Measurements from ENCODE around the gene RPL35A.

The RPL35A gene

GRCh38 chr3:197942956-197943556 lies 6.9 kb upstream of the RPL35A start:
- Histone ChIP-seq H3K9me2 (replicated peaks; ENCODE audit: control insufficient read depth, low read length) (no peaks in the 10 kb centered on the region), H3K4me3 (ENCODE audit: low read length) (no peak overlapping the region), H3K27ac (ENCODE audit: low read depth, low read length) (no peak overlapping the region), H3K79me2 (ENCODE audit: control insufficient read depth, low read length) (no peaks in the 10 kb centered on the region), H3K4me1 (ENCODE audit: control insufficient read depth, low read length) (peaks cover 5% of the 10 kb centered on the region; the same call in 1 of the 2 replicates), H3K4me2 (ENCODE audit: low read length) (no peak overlapping the region), H4K20me1 (ENCODE audit: control insufficient read depth, insufficient read depth, low read depth, low read length) (no peaks in the 10 kb centered on the region), H3K27me3 (ENCODE audit: control insufficient read depth, low read length) (no peaks in the 10 kb centered on the region), H3K9me3 (ENCODE audit: control insufficient read depth, insufficient read depth, low read length) (no peaks in the 10 kb centered on the region), H3F3A (ENCODE audit: control insufficient read depth, insufficient read depth) (peaks cover 7% of the 10 kb centered on the region; the same call in 1 of the 2 replicates), H3K36me3 (ENCODE audit: control insufficient read depth, low read length) (no peaks in the 10 kb centered on the region)
- TF ChIP-seq CTCF (IDR thresholded peaks at IDR 0.05; ENCODE audit: low read depth, low read length, poor library complexity, severe bottlenecking) (peak; percentile 76), EZH2phosphoT487 (IDR thresholded peaks at IDR 0.05; ENCODE audit: borderline replicate concordance, low read length) (no peak)

DNA sequence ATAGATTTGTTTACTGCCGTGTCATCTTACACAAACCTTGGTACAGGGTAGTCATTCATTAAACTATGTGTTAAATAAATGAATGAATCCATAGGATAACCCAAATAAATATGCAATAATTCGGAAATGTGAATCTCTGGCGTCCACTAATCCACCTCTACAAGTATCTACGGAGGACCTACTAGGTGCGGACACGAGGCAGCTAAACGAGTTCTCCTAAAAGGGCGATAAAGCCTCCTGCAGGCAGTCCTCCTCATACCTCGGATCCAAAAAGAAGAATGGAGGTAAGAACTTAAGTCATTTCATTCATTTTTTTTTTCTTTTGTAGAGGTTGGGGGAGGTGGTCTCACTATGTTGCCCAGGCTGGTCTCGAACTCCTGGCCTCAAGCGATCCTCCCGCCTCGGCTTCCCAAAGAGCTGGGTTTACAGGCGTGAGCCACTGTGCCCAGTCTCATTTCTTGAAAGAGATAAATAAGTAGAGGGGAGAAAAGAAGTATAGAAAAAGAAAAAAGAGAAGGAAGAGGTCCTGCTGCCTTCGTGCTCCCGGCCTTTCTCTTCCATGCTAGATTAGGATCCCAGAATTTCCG lies 706 bp upstream of the RPL35A start:
- Histone ChIP-seq H3K4me1 (ENCODE audit: control insufficient read depth, low read length) (peaks cover 36% of the 10 kb centered on the region), H3K4me2 (ENCODE audit: low read length) (peak overlapping the region; percentile 89), H3K4me3 (ENCODE audit: low read length) (peak overlapping the region; percentile 94), H3K9me2 (replicated peaks; ENCODE audit: control insufficient read depth, low read length) (no peaks in the 10 kb centered on the region), H3F3A (ENCODE audit: control insufficient read depth, insufficient read depth) (peaks cover 35% of the 10 kb centered on the region), H3K9me3 (ENCODE audit: control insufficient read depth, insufficient read depth, low read length) (no peaks in the 10 kb centered on the region), H3K27ac (ENCODE audit: low read depth, low read length) (0 out of 2 replicates have a peak overlapping the region, but pooled peaks have one; percentile 67), H3K79me2 (ENCODE audit: control insufficient read depth, low read length) (peaks cover 44% of the 10 kb centered on the region), H3K27me3 (ENCODE audit: control insufficient read depth, low read length) (no peaks in the 10 kb centered on the region; the same call in 1 of the 2 replicates), H3K36me3 (ENCODE audit: control insufficient read depth, low read length) (peaks cover 42% of the 10 kb centered on the region), H4K20me1 (ENCODE audit: control insufficient read depth, insufficient read depth, low read depth, low read length) (peaks cover 6% of the 10 kb centered on the region; the same call in 1 of the 2 replicates)
- no peak for TF ChIP-seq EZH2phosphoT487 (IDR thresholded peaks at IDR 0.05; ENCODE audit: borderline replicate concordance, low read length)
- no peak for TF ChIP-seq CTCF (IDR thresholded peaks at IDR 0.05; ENCODE audit: low read depth, low read length, poor library complexity, severe bottlenecking)

DNA sequence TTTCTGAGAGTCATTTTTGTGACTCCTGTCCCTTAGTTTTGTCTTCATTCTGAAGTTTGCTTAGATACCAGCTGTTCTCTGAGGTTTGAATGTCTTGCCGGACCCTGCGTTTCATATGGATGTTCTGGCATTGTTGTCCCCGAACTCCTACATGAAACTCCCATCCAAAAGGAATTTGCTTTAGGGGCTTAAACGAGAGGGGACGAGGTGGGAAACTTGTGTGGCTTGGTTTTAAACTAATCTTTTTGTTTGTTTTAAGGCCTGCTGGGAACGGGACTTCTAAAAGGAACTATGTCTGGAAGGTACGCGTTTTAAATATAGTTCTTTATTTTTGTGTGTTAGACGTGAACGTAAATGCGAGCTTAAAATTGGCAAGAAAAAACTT lies 679 bp downstream of the RPL35A start:
- no peaks in the 10 kb centered on the region; the same call in 1 of the 2 replicates for H3K27me3 ChIP-seq (ENCODE audit: control insufficient read depth, low read length)
- peaks cover 48% of the 10 kb centered on the region for H3F3A ChIP-seq (ENCODE audit: control insufficient read depth, insufficient read depth)
- H3K4me2 ChIP-seq (ENCODE audit: low read length), result peak overlapping the region; percentile 89
- peaks cover 49% of the 10 kb centered on the region for H3K79me2 ChIP-seq (ENCODE audit: control insufficient read depth, low read length)
- no peaks in the 10 kb centered on the region for H3K9me2 ChIP-seq (replicated peaks; ENCODE audit: control insufficient read depth, low read length)
- peaks cover 56% of the 10 kb centered on the region for H3K36me3 ChIP-seq (ENCODE audit: control insufficient read depth, low read length)
- peak overlapping the region; percentile 94 for H3K4me3 ChIP-seq (ENCODE audit: low read length)
- peak overlapping the region; percentile 67 for H3K27ac ChIP-seq (ENCODE audit: low read depth, low read length)
- peaks cover 6% of the 10 kb centered on the region; the same call in 1 of the 2 replicates for H4K20me1 ChIP-seq (ENCODE audit: control insufficient read depth, insufficient read depth, low read depth, low read length)
- no peaks in the 10 kb centered on the region for H3K9me3 ChIP-seq (ENCODE audit: control insufficient read depth, insufficient read depth, low read length)
- TF ChIP-seq CTCF (IDR thresholded peaks at IDR 0.05; ENCODE audit: low read depth, low read length, poor library complexity, severe bottlenecking) (no peak), EZH2phosphoT487 (IDR thresholded peaks at IDR 0.05; ENCODE audit: borderline replicate concordance, low read length) (no peak)
- peaks cover 36% of the 10 kb centered on the region for H3K4me1 ChIP-seq (ENCODE audit: control insufficient read depth, low read length)

Measured in DOHH2 (cell line).